NCI-H526 (cell line): ENCODE measurements around the gene CCDC85C.

Experiments
- DNase-seq, 2 experiments: peaks; one replicate each; lab custom pipeline; 2025; lab: John Stamatoyannopoulos, UW

CCDC85C gene

GRCh38 chr14:99605299-99605961 is 1.4 kb upstream of the CCDC85C start:
- peak; percentile 63 to 86 for DNase-seq

DNA sequence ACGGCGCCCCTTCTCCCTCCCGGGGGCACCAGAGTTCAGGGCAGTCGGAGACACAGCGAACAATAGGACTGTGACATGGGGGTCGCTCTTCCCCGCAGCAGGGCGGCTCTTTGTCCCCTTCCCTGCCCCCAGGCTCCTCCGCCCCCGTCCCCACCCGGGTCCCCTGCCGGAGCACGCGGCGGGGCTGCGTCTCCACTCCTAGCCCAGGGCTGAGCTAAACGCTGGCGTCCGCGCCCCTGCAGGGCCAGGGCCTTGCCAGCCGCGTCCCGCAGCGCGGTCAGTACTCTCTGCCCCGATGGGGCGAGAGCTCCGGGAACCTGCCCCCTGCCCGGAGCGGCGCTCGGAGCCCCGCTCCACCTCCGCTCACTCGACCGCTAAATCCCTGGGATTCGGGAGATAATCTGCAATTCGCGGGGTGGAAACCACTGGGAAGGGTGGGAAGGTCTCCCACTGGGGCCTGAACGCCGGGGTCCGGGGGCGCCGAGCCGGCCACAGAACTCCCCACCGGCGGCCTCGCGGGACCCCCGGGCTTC is 825 bp upstream of the CCDC85C start:
- DNase-seq = peak in 1 of 2 experiments; percentile 83

GRCh38 chr14:99604278-99604765 is 315 bp upstream of the CCDC85C start:
- peak; percentile 91 to 98 for DNase-seq

DNA sequence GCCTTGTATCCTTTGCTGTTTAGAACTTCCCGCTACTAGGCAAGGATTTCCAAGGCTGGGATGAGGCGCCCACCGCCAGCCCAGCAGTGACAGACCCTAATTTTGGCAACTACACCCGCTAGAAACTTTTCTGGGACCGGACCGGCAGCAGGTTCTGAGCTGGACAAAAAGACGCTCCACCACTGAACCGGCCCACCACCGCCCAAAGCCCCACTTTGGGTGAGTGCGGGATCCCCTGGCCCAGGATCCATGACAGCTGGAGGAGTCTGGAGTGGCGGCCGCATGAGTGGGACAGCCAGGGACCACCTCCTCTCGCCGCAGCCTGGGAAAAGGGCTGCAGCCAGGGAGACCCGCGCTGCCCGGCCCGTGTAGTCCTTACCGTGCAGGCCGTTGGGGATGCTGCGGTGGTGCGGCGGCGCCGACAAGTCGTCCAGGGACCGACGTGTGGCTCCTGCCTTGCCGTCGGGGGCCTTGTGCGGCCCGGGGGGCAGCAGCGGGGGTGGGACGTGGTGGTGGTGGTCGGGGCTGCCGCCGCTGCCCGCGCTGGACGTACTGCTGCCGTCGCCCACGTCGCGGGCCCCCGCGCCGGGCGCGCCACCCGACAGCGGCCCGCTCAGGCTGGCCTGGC is 1.1 kb downstream of the CCDC85C start:
- DNase-seq = peak in 1 of 2 experiments; percentile 50

- DNase-seq = peak in 1 of 2 experiments; percentile 49
These were observed 1.8 kb downstream of the CCDC85C start for GRCh38 chr14:99602054-99602787.

GRCh38 chr14:99601361-99601831 is 2.6 kb downstream of the CCDC85C start:
- peak in 1 of 2 experiments; percentile 23 for DNase-seq

- DNase-seq = no peak
These were observed 3.6 kb downstream of the CCDC85C start for GRCh38 chr14:99600232-99600888.

GRCh38 chr14:99599393-99599792 is 4.6 kb downstream of the CCDC85C start:
- no peak for DNase-seq

GRCh38 chr14:99598774-99599173 is 5.2 kb downstream of the CCDC85C start:
- peak; percentile 86 to 95 for DNase-seq

- peak in 1 of 2 experiments; percentile 26 for DNase-seq
These were observed 6.0 kb downstream of the CCDC85C start for GRCh38 chr14:99597911-99598600.

DNA sequence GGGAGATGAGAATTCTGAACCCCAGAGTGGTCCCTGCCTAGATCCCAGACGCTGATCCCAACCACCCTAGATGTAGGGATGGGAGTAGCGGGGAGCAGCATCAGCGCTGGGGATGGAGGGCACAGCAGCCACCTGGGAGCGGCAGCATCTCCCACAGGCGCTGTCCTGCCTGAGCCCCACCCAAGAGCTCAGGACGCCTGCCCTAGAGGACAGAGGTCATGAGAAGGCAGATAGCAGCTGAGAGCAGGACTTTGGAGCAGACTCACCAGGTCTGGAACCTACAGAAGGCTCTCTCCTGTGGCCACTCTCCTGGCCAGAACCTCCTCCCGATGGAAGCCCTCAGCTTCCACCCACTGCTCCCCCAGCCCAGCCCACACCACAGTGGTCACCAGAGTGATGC is 7.2 kb downstream of the CCDC85C start:
- DNase-seq = no peak

DNA sequence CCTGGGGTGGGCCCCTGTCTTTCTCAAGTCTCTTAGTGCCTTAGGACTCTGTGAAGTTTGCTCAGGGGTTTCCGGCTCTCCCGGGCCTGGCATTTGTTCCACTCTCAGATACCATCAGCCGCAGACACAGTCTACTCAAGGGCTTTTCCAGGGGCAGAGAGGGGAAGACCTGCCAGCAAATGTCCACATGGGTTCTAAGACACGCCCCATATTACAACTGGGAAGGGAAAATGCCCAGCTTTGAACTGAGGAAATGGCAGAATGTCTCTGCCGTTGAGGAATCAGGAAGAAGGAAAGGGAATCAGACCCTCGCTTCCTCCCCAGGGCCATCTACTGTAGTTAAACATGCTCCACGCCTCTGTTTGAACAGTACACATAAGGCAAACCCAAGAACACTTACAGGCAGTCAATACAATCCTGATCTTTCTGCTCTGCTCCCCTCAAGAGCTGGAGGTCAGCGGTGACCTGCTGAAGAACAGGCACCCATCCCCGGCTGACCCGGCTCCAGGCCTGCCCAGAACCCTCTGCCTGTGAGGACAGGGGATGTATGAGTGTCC is 7.9 kb downstream of the CCDC85C start:
- DNase-seq = no peak

- no peak for DNase-seq
These were observed 8.5 kb downstream of the CCDC85C start for GRCh38 chr14:99595524-99595923.

DNA sequence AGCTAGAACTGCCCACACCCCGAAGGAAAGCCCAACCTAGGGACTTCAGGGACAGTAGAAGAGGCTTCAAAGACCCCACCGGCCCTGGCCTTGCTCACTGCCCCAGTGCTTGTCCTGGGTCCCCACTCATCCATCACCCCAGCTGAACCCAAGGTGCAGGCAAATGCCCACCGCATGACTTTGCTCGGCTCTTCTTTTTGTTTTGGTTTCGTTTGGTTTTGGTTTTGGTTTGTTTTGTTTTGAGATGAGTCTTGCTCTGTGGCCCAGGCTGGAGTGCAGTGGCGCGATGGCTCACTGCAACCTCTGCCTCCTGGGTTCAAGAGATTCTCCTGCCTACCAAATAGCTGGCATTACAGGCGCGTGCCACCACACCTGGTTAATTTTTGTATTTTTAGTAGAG is 9.0 kb downstream of the CCDC85C start:
- no peak for DNase-seq

- DNase-seq = no peak
These were observed 9.8 kb downstream of the CCDC85C start for GRCh38 chr14:99593971-99594841.

GRCh38 chr14:99592933-99593753 is 10.9 kb downstream of the CCDC85C start:
- DNase-seq = no peak

GRCh38 chr14:99592394-99592793 is 11.6 kb downstream of the CCDC85C start:
- no peak for DNase-seq

DNA sequence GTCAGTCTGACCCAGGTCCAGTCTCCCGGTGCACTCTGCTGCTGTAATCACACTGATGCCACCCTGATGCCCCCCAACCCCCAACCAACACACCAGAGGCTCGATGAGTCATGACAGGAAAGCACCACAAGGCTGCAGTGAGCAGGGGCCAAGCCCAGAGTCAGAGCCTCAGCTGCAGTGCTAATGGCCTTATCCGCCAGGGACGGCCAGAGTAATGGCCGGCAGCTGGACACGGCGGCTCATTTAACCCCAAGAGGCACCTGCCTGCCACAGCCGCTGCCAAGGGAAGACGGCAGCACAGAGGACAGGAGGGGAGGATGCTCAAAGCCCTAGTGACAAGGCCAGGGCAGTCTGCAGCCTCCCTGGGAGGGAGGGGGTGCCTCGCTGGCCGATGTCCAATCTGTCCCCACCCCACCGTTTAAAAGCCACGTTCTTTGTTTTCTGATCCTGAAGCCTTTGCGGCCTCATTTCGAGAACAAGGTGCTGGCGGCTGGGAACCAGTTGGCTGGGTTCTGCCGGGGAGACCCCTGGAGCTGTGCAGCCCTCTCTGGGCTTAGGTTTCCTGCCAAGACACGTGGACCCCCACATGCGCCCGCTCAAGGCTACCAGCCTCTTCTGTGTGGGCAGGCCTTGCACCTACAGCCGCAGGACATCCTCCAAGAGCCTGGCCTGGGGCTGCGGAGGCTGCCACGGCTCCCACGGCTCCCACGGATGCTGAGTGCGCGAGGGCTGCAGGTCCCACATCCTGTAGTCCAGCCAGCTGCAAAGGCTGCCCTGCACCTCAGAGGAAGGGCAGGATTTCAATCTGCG is 13.1 kb downstream of the CCDC85C start:
- no peak for DNase-seq
